NCI-H1694 (cell line): ENCODE measurements around the gene UGT1A1.
"Not testable (repeated sequence)": the region's sequence is repeated elsewhere in the genome, so short reads cannot be mapped to it uniquely, and the experiment has no call there.

ENCODE experiments used
- DNase-seq: peaks from one replicate; lab custom pipeline; 2025; lab: John Stamatoyannopoulos, UW

Gene UGT1A1

DNA sequence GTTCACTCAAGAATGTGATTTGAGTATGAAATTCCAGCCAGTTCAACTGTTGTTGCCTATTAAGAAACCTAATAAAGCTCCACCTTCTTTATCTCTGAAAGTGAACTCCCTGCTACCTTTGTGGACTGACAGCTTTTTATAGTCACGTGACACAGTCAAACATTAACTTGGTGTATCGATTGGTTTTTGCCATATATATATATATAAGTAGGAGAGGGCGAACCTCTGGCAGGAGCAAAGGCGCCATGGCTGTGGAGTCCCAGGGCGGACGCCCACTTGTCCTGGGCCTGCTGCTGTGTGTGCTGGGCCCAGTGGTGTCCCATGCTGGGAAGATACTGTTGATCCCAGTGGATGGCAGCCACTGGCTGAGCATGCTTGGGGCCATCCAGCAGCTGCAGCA is at the start of gene UGT1A1:
Gene UGT1A1 (plus strand): TSS at position 228 of the 400 bp plus-strand sequence. CDS start 18 bp downstream, at position 246.
- no peak for DNase-seq

DNA sequence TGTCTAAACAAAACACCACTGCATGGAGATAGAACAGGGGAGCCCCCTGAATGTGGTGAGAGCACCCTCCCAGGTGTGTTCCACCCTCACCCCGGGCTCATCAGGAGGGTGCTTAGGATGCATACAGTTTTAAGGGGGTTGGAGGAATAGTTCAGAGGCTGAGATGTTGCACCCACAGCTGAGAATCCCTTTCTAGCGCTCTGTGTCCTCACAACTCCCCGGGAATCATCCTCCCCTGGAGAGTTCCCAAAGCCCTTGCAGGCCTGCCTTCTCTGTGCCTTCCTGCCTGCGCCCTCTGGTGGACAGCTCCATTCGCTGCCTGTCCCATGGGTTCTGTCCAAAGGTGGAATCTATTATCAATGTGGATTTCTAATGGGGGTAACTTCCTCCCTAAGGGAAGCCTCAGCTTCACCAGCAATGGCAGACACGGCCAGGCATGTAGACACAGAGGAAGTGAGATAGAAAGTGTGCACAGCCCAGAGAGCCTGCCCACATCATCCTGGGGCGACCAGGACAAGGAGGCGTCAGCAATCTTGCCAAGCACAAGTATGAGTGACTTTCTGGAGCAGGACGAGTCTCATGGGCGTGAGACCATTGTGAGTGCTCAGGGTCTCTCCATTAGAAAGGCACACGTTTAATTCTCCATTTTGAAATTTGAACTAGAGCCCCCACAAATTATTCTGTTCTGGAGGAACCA is 48.6 kb upstream of the UGT1A1 start:
- DNase-seq, result peak; percentile 56

DNA sequence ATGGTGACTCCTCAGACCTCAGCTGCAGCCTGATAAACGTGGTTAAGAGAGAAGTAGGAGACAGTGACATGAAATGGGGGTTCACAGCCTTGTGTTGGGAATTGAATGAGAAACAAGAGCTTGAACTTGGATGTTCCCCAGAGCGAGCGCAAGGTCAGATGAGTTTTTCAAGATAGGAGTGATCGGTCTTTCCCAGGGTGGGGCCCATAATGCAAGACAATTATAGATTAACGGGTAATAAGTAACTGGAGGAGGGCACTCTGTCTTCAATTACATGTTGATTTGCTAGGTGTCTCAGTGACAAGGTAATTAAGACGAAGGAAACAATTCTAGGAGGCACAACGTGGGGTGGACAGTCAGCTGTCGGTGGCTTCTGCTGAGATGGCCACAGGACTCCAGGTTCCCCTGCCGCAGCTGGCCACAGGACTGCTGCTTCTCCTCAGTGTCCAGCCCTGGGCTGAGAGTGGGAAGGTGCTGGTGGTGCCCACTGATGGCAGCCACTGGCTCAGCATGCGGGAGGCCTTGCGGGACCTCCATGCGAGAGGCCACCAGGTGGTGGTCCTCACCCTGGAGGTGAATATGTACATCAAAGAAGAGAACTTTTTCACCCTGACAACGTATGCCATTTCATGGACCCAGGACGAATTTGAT is 47.3 kb upstream of the UGT1A1 start, which contains the start of gene UGT1A5:
Gene UGT1A5 (plus strand): TSS at position 297 of the 651 bp plus-strand sequence. CDS start 85 bp downstream, at position 382.
- no peak for DNase-seq

DNA sequence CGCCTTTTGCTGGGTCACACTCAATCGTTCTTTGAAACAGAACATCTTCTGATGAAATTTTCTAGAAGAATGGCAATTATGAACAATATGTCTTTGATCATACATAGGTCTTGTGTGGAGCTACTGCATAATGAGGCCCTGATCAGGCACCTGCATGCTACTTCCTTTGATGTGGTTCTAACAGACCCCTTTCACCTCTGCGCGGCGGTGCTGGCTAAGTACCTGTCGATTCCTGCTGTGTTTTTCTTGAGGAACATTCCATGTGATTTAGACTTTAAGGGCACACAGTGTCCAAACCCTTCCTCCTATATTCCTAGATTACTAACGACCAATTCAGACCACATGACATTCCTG is 46.8 kb upstream of the UGT1A1 start:
- DNase-seq, result no peak

DNA sequence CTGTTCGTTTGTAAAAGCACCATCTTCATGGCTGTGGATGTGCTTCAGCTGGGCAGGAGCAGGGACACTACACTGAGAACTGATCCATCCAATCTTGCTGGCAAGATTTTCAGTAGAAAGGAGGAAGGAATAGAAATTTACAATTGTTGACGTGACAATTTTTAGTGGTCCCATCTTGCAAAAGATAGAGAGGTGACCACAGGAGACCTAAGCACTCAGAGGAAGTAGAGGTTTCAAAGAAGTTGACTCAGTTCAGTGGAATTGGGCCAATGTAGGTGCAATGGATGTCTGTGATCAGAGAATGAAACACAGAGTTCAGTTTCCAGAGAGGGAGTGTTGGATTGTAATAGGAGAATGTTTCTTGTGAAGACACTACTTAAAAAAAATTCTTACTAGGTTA is 45.9 kb upstream of the UGT1A1 start:
- no peak for DNase-seq

DNA sequence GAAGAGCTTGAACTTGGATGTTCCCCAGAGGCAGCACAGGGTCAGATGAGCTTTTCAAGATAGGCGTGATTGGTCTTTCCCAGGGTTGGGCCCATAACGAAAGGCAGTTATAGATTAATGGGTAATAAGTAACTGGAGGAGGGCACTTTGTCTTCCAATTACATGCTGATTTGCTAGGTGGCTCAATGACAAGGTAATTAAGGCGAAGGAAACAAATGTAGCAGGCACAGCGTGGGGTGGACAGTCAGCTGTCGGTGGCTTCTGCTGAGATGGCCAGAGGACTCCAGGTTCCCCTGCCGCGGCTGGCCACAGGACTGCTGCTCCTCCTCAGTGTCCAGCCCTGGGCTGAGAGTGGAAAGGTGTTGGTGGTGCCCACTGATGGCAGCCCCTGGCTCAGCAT is 41.5 kb upstream of the UGT1A1 start, which contains the start of gene UGT1A4:
Gene UGT1A4 (plus strand): TSS at position 185 of the 400 bp plus-strand sequence. CDS start 85 bp downstream, at position 270.
- DNase-seq, result no peak

DNA sequence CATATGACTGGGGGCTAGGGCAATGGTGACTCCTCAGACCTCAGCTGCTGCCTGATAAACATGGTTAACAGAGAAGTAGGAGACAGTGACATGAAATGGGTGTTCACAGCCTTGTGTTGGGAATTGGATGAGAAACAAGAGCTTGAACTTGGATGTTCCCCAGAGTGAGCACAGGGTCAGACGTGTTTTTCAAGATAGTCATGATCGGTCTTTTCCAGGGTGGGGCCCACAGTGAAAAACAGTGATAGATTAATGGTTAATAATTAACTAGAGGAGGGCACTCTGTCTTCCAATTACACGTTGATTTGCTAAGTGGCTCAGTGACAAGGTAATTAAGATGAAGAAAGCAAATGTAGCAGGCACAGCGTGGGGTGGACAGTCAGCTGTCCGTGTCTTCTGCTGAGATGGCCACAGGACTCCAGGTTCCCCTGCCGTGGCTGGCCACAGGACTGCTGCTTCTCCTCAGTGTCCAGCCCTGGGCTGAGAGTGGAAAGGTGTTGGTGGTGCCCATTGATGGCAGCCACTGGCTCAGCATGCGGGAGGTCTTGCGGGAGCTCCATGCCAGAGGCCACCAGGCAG is 31.3 kb upstream of the UGT1A1 start, which contains the start of gene UGT1A3:
Gene UGT1A3 (plus strand): TSS at position 320 of the 579 bp plus-strand sequence. CDS start 85 bp downstream, at position 405.
- DNase-seq, result no peak

DNA sequence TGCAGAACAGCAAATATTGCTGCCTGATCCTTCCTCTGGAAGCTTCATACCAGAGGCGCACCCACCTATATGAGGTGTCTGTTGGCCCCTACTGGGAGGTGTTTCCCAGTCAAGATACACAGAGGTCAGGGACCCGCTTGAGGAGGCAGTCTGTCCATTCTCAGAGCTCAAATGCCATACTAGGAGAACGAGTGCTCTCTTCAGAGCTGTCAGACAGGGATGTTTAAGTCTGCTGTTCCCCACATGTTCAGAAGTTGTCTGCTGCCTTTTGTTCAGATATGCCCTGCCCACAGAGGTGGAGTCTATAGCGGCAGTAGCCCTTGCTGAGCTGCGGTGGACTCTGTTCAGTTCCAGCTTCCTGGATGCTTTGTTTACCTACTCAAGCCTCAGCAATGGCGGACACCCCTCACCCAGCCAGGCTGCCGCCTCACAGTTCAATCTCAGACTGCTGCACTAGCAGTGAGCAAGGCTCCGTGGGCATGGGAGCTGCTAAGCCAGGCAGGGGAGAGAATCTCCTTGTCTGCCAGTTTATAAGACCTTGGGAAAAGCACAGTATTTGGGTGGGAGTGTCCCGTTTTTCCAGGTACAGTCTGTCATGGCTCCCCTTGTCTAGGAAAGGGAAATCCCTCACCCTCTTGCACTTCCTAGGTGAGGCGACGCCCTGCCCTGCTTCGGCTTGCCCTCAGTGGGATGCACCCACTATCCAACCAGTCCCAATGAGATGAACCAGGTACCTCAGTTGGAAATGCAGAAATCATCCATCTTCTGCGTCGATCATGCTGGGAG is 23.0 kb upstream of the UGT1A1 start:
- not testable (repeated sequence) for DNase-seq

DNA sequence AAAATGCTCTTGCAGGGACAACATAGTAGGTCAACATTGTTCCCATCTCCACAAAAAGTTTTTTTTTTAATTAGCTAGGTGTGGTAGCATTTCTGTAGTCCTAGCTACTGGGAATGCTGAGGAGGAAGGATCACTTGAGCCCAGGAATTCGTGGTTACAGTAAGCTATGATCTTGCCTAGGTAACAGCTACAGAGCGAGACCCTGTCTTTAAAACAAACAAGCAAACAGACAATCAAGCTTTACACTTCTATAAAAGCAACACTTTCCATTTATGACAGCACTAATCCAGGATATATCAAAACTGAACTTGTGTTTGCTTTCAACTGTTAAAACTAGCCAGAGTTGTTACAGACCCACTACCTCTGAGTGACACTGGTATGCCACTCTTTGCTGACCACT is 19.2 kb upstream of the UGT1A1 start:
- no peak for DNase-seq

DNA sequence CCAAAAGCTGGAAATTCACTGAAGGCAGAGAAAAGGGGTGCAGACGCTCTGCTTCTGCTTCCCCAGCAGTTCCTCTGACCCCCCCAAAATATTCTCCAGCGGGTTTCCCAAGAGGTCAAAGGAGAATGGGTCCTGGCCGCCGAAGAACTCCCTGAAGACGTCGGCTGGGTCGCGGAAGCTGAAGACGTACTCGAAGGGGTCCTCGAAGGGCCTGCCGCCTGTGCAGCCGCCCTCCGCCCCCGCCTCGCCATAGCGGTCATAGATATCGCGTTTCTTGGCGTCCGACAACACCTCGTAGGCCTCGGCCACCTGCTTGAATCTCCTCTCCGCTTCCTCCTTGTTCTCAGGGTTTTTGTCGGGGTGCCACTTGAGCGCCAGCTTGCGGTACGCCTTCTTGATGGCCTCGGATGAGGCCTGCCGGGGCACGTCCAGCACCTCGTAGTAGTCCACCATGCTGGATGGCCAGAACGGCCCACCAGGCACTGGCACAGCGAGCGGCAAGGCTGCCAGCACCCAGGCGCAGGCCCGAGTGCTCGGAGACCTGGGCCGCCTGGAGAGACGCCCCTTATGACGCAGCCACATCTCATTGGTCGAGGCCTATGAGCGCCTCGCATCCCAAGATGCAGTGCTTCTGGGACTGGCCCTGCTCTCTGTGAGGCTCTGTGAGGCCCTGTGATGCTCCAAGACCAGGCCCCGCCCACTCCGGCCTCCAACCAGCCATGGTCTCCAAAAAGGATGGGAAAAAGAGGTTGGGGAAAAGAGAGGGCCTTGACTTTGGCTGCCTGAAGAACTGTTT is 16.4 kb upstream of the UGT1A1 start:
- DNase-seq, result no peak

DNA sequence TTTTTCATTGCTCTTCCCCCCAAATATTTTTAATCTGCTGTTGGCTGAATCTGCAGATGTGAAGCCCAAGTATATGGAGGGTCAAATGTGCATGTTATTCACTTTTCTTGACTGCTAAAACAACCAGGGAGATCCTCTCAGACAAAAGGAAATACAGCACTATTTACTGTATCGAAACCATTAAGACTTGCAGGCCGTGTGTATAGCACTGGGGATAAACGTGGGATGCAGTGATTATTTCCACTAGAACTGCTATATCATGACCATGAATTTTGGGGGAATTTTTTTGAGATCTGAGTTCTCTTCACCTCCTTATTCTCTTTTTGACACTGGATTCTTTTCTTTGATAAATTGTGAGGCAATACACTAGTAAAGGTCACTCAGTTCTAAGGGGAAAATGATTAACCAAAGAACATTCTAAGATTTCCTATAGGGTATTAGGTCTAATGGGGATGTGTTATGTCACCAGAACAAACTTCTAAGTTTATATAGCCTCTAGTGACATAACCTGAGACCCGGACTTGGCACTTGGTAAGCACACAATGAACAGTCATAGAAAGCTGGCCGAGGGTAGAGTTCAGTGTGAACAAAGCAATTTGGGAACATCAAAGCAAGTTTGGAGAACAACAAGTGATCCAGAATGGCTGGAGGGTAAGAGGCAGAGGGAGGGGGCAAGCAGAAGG is 14.9 kb upstream of the UGT1A1 start:
- DNase-seq, result no peak

DNA sequence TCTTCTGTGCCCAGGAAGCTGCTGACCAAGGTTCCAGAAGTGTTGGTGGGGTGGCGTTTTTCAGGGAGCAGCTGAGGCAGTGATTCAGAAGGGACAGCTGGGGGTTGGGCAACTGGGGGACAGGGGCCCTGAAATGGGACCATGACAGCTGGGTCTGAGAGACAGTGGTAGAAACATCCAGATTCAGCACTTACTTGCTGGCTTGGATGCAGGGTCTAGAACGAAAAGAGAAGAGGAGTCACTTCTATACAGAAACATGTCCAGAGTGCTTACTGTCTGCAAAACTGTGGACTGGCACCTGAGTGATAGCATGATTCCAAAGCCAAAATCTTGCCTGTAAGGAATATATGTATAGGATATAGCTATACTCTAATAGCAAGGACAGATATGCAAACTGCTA is 14.2 kb upstream of the UGT1A1 start:
- not testable (repeated sequence) for DNase-seq

DNA sequence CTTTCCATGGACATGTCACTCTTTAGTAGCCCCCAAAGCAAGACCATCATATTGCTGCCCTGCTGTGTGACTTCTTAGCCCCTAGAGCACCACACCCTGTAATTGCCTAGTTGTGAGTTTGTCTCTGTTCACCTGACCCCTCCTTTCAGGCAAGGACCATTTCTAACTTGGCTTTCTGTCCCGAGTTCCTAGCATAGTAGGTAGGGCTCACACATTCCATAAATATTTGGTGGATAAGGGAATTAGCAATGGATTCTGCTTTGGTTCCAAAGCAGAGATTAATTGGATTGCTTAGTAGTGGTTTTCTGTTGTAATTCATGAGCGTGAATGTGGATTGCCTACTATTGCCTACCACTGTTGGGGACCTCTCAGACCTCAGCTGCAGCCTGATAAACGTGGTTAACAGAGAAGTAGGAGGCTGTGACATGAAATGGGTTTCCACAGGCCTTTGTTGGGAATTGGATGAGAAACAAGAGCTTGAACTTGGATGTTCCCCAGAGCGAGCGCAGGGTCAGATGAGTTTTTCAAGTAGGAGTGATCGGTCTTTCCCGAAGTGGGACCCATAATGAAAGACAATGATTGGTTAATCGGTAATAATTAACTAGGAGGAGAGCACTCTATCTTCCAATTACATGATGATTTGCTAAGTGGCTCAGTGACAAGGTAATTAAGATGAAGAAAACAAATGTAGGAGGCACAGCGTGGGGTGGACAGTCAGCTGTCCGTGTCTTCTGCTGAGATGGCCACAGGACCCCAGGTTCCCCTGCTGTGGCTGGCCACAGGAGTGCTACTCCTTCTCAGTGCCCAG is 13.4 kb upstream of the UGT1A1 start:
- DNase-seq, result no peak

DNA sequence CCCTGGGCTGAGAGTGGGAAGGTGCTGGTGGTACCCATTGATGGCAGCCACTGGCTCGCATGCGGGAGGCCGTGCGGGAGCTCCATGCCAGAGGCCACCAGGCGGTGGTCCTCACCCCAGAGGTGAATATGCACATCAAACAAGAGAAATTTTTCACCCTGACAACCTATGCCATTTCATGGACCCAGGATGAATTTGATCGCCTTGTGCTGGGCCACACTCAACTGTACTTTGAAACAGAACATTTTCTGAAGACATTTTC is 12.9 kb upstream of the UGT1A1 start:
- DNase-seq, result no peak

DNA sequence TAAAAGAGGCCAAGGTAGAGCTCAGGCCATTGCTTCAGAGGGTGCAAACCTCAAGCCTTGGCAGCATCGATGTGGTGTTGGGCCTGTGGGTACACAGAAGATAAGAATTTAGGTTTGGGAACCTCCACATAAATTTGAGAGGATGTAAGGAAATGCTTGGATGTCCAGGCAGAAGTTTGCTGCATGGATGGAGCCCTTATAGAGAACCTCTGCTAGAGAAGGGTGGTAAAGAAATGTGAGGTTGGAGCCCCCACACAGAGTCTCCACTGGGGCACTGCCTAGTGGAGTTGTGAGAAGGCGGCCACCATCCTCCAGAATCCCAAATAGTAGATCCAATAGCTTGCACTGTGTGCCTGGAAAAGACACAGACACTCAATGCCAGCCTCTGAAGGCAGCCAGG is 9.4 kb upstream of the UGT1A1 start:
- not testable (repeated sequence) for DNase-seq

DNA sequence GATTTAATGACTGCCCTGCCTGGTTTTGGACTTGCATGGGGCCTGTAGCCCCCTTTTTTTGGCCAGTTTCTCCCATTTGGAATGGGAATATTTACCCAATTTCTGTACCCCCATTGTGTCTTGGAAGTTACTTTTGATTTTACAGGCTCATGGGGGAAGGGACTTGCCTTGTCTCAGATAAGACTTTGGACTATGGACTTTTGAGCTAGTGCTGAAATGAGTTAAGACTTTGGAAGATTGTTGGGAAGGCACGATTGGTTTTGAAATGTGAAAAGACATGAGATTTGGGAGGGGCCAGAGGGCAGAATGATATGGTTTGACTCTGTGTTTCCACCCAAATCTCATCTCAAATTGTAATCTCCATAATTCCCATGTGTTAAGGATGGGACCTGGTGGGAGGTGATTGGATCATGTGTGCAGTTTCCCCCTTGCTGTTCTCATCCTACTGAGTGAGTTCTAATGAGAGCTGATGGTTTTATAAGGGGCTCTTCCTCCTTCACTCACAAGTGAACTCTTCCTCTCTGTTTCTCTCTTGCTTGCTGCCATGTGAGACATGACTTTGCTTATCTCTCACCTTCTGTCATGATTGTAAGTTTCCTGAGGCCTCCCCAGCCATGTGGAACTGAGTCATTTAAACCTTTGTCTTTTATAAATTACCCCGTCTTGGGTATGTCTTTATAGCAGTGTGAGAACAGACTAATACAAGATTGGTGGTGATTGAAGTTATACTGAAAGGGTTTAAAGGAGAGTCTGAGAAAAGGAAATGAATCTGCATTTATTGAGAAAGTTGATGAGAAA is 8.7 kb upstream of the UGT1A1 start:
- DNase-seq, result not testable (repeated sequence)

DNA sequence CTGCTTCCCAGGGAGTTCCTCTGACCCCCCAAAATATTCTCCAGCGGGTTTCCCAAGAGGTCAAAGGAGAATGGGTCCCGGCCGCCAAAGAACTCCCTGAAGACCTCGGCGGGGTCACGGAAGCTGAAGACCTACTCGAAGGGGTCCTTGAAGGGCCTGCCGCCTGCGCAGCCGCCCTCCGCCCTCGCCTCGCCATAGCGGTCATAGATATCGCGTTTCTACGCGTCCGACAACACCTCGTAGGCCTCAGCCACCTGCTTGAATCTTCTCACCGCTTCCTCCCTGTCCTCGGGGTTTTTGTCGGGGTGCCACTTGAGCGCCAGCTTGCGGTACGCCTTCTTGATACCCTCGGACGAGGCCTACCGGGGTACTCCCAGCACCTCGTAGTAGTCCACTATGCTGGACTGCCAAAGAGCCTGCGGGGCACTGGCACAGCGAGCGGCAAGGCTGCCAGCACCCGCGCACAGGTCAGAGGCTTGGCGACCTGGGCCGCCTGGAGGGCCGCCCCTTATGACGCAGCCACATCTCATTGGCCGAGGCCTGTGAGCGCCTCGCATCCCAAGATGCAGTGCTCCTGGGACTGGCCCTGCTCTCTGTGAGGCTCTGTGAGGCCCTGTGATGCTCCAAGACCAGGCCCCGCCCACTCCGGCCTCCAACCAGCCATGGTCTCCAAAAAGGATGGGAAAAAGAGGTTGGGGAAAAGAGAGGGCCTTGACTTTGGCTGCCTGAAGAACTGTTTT is 5.0 kb upstream of the UGT1A1 start:
- no peak for DNase-seq

DNA sequence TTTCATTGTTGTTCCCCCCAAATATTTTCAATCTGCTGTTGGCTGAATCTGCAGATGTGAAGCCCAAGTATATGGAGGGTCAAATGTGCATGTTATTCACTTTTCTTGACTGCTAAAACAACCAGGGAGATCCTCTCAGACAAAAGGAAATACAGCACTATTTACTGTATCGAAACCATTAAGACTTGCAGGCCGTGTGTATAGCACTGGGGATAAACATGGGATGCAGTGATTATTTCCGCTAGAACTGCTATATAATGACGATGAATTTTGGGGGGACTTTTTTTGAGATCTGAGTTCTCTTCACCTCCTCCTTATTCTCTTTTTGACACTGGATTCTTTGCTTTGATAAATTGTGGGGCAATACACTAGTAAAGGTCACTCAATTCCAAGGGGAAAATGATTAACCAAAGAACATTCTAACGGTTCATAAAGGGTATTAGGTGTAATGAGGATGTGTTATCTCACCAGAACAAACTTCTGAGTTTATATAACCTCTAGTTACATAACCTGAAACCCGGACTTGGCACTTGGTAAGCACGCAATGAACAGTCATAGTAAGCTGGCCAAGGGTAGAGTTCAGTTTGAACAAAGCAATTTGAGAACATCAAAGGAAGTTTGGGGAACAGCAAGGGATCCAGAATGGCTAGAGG is 3.5 kb upstream of the UGT1A1 start:
- no peak for DNase-seq
